ENCODE measurements around the gene OLIG3.

OLIG3 gene

DNA sequence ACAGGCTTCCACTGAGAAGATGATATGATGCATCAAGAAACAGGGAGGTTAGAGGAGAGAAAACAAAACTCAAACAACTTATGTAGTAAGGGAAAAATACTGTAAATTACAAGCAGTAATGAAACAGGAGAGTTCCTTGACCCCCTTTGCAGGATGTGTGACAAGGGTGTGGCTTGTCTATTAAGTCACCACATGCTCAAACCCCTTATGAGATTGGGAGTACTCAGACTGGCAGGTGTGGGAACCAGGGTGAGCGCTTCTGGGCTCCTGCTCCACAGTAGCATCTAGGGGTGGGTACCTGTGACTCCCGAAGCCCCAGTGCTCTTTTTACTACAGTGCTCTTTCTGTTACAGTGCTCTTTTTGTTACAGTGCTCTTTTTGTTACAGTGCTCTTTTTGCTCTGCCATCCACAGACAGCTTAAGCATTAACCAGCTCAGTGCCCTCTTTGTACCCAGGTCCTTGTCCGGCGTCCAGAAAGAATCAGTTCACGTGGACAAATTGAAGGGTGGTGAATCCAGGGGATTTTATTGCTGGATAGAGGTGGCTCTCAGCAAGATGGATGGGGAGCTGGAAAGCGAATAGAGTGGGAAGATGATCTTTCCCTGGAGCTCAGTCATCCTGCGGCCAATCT is 28.7 kb downstream of the OLIG3 start:
- no peak for DNase-seq

DNA sequence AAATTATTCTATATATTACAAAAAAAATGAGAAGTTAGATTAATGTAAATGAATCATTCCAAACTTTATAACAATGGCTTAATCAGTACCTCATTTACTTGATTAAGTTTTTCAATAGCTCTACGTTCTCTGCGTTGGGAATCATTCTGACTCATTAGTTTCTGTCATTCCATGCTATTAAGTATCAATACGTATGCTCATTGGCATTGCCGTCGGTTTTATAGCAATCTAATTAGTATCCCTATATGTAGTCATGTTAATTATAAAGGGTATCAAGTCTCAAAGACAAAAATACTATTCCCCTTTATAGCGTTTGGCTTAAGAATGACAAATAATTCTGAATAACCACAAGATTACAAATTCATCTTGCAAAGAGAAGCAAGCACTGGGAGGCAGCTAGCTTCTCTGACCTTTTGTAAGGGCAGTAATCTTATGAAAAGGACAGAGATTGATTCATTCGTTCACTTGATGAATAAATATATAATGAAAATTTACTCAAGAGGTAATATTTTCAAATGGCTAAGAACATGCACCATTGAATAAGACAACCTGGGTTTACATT is 41.8 kb downstream of the OLIG3 start:
- DNase-seq, result no peak

DNA sequence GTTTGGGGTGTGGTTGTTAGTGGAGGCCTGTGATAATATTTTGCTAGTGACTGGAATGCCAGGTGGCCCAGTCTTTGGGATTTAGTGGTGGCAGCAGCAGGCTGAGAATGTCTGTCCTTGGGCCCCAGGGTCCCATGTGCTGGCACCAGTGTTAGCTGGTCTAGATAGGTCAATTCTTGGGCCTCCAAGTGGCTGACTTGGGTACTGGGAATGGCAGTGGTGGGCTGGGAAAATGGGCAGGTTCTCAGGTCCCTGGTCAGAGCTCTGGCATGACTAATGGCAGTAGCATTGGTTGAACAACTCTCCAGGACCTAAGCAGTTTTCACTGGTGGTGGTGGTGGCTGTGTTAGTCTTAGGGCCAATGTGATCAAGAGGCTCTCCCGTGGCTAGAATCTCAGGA is 50.3 kb downstream of the OLIG3 start:
- no peak for DNase-seq
